Measurements from ENCODE around the gene MTTP. TPM values are rescaled to one million over a fixed set of nuclear protein-coding genes. Genes with fewer than 3 reads are reported as not detected.

MTTP gene
- total and polyA plus RNA-seq, 2 experiments from 2014 or later = 0.08 to 0.14 TPM

- TF ChIP-seq REST (IDR thresholded peaks at IDR 0.05; ENCODE audit: unreplicated experiment) = no peak
- no peak for TF ChIP-seq EZH2 (IDR thresholded peaks at IDR 0.05; ENCODE audit: low read depth, unreplicated experiment)
- TF ChIP-seq ZNF462 (CRISPR knock-in tag; IDR thresholded peaks at IDR 0.05) = no peak
Measured at GRCh38 chr4:99644453-99644852, 69.8 kb downstream of the MTTP start (continued).

- H3K9me3 Mint-ChIP-seq = no peaks in the 10 kb centered on the region
- 0 out of 2 replicates have a peak overlapping the region, but pooled peaks have one; percentile 14 for H3K27ac ChIP-seq (ENCODE audit: low read depth)
- peaks cover 51% of the 10 kb centered on the region for H3K4me1 Mint-ChIP-seq
Measured at GRCh38 chr4:99645036-99645435, 70.4 kb downstream of the MTTP start.

More at GRCh38 chr4:99645036-99645435, 70.4 kb downstream of the MTTP start:
- Histone ChIP-seq H3K79me2 (replicated peaks; ENCODE audit: insufficient read depth) (no peaks in the 10 kb centered on the region), H3K4me3 (peak overlapping the region; percentile 19), H4K20me1 (replicated peaks; ENCODE audit: insufficient read depth) (no peaks in the 10 kb centered on the region), H3K27me3 (ENCODE audit: insufficient read depth) (peaks cover 11% of the 10 kb centered on the region; the same call in 1 of the 2 replicates), H3K4me1 (ENCODE audit: insufficient read depth) (peaks cover 24% of the 10 kb centered on the region), H3K36me3 (ENCODE audit: insufficient read depth) (no peaks in the 10 kb centered on the region), H3F3A (replicated peaks; ENCODE audit: low read depth) (no peaks in the 10 kb centered on the region), H3K9me2 (ENCODE audit: insufficient read depth) (no peaks in the 10 kb centered on the region), H3K4me2 (peak overlapping the region; percentile 59), H2AFZ (no peak overlapping the region)
- H3K36me3 Mint-ChIP-seq (ENCODE audit: low read depth) = no peaks in the 10 kb centered on the region
- peak overlapping the region; percentile 28 for H3K4me3 Mint-ChIP-seq
- H3K27me3 Mint-ChIP-seq (ENCODE audit: insufficient read depth, low read depth, poor library complexity) = peaks cover 41% of the 10 kb centered on the region
- DNase-seq (ENCODE audit: low spot score) (peak; percentile 83), ATAC-seq (peak; percentile 97)
- H3K27ac Mint-ChIP-seq = no peak overlapping the region
- no peak for TF ChIP-seq ZNF462 (CRISPR knock-in tag; IDR thresholded peaks at IDR 0.05)
- peak; percentile 98 for TF ChIP-seq NANOG (IDR thresholded peaks at IDR 0.05; ENCODE audit: borderline replicate concordance)
